Cerebellar nuclear complex (tissue), 1 donor: ENCODE measurements around the gene TAAR9.

Source experiments
- DNase-seq, 2 experiments: peaks; one replicate each; lab custom pipeline; 2025; lab: John Stamatoyannopoulos, UW

Gene TAAR9

GRCh38 chr6:132537977-132538376, at the start of gene TAAR9:
Gene TAAR9 (plus strand): TSS chr6:132538277. CDS start chr6:132538290, 13 bp downstream.
- no peak for DNase-seq

- no peak for DNase-seq
Observed at GRCh38 chr6:132489376-132489775, 48.7 kb upstream of the TAAR9 start.

- DNase-seq: no peak
Observed at GRCh38 chr6:132490024-132490423, 48.1 kb upstream of the TAAR9 start.

- no peak for DNase-seq
Observed at GRCh38 chr6:132490478-132491204, 47.4 kb upstream of the TAAR9 start.

GRCh38 chr6:132491303-132491702, 46.8 kb upstream of the TAAR9 start:
- no peak for DNase-seq

- DNase-seq: no peak
Observed at GRCh38 chr6:132491881-132492280, 46.2 kb upstream of the TAAR9 start.

- DNase-seq: no peak
Observed at GRCh38 chr6:132494954-132495353, 43.1 kb upstream of the TAAR9 start.

GRCh38 chr6:132495604-132496079, 42.4 kb upstream of the TAAR9 start:
- no peak for DNase-seq

- DNase-seq: no peak
Observed at GRCh38 chr6:132496519-132497180, 41.4 kb upstream of the TAAR9 start.

- DNase-seq: no peak
Observed at GRCh38 chr6:132498638-132499037, 39.4 kb upstream of the TAAR9 start.

- no peak for DNase-seq
Observed at GRCh38 chr6:132499757-132500156, 38.3 kb upstream of the TAAR9 start.

GRCh38 chr6:132504757-132505156, 33.3 kb upstream of the TAAR9 start:
- no peak for DNase-seq

GRCh38 chr6:132505158-132505557, 32.9 kb upstream of the TAAR9 start:
- DNase-seq: no peak

GRCh38 chr6:132506461-132506860, 31.6 kb upstream of the TAAR9 start:
- no peak for DNase-seq

- no peak for DNase-seq
Observed at GRCh38 chr6:132506869-132507808, 30.9 kb upstream of the TAAR9 start.

- DNase-seq: no peak
Observed at GRCh38 chr6:132511210-132511830, 26.8 kb upstream of the TAAR9 start.

GRCh38 chr6:132511831-132512220, 26.3 kb upstream of the TAAR9 start:
- DNase-seq: no peak

GRCh38 chr6:132512342-132512637, 25.8 kb upstream of the TAAR9 start:
- DNase-seq: no peak

- DNase-seq: peak; percentile 69 to 88
Observed at GRCh38 chr6:132512638-132513632, 25.1 kb upstream of the TAAR9 start, which contains the start of gene STX7. Gene STX7 (minus strand): TSS chr6:132513116. CDS start chr6:132503530, 9,586 bp downstream.

- no peak for DNase-seq
Observed at GRCh38 chr6:132513831-132514545, 24.1 kb upstream of the TAAR9 start.
